H4 (cell line): ENCODE measurements around the gene WDR43. TPM values are rescaled to one million over a fixed set of nuclear protein-coding genes. Genes with fewer than 3 reads are reported as not detected.
"Not testable (repeated sequence)": the region's sequence is repeated elsewhere in the genome, so short reads cannot be mapped to it uniquely, and the experiment has no call there.

Experiments used
- DNase-seq: peaks from one replicate; pipeline ENCODE4 v3.0.0-alpha.2; 2015; ENCODE audit warnings: low spot score
- total RNA-seq: library from RNA; depleted of rRNA; stranded (reverse); fragments of >200 nt; shearing (Covaris generic); gene quantifications from 2 replicates; pipeline ENCODE4 v1.2.3, GENCODE V29; 2014

WDR43 gene
- total RNA-seq, 1 experiment from 2014 or later = 53.2 TPM

DNA sequence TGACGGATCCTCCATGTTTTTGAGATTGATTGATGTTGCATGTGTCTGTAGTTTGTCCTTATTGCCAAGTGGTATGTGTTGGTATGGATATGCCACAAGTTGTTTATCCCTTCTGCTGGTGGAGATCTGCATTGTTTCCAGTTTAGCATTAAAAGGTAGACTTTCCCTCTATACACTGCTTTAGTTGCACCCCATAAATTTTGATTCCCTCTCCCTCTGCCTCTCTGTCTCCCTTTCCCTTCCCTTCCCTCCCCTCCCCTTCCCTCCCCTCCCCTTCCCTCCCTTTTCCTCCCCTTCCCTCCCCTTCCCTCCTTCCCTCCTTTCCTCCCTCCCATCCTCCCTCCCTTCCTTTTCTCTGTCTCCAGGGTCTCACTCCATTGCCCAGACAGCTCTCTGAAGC lies 68.0 kb downstream of the WDR43 start:
- no peak for DNase-seq

DNA sequence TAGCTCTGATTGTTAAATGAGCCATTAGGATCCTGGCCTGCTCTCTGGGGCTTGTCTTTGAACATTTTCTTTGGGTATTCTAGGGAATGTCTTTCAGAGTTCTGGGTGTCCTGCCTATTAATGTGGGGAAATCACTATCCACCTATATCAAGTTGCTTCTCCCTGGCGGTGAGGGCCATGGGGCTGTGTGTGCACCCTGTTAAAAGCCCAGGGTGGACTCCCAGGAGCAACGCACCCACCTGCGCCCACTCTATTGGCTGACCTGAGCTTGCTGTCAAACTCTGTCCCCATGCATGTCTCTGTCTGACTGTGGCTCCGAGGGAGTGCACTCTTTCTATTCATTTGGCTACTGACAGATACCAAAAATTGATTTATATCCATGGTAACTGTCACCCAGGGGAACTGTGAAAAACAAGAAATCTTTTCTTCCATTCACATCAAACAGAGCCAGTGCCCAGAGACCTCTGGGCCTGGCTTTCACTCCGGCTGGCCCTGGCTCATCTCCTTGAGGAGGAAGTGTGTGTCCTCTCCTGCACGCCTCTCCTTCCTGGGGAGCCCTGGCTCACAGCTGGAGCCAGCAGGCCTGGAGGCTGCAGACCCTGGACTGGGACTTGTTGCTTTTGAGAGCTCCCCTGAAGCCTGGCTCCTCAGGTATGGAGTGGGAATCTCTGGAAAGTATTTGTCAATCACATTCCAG lies 76.1 kb downstream of the WDR43 start:
- DNase-seq = no peak

DNA sequence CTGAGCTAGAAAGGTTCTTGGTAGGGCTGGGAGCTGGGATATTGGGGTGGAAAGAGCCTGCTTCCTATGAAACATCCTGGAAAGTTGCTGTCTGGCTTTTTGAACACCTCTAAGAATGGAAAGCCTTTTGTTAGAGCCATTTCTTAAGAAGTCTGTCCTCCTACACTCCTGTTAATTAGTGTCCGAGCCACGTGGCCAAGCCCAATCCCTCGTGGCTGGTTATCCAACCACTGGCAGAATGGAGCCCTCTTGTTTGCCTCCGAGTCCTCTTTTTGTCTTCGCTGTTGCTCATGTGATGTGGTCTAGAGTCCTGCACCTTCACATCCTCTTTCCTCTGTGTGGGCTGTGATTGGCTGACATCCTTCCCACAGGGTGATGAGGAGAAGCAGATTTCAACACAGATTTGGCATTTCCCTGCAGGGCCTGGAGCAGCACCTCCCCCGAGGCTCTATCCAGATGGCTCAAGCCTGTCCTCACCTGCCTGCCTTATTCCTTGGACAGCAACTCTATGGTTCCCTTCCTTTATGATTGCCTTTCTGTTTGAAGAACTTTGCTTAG lies 78.4 kb downstream of the WDR43 start:
- DNase-seq = no peak

DNA sequence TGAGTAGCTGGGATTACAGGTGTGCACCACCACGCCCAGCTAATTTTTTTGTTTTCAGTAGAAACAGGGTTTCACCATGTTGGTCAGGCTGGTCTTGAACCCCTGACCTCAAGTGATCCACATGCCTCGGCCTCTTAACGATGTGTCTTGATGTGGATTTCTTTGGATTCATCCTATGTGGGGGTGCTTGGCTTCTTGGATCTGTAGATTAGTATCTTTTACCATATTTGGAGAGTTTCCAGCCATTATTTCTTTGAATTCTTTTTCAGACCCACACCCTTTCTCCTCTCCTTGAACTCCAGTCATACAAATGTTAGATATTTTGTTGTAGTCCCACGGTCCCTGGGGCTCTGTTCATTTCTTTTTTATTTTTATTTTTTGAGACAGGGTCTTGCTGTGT lies 79.8 kb downstream of the WDR43 start:
- DNase-seq = no peak

DNA sequence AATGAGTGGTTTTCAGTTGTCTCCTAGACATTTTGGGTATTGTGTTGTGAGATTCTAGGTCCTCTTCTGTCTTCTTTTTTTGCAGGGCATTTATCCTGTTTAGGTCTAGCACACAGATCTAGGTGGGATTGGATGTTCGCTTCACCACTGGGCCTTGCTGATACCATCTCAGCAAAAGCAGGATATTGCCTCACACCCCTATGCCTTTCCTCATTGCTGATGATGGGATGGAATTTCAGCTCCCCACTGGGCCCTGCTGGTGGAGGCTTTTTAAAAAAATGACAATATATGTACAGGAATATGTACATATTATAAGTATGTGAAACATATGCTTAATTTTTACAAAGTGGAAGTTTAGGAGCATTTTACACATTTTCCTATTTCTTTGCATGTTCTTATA lies 81.2 kb downstream of the WDR43 start:
- no peak for DNase-seq

DNA sequence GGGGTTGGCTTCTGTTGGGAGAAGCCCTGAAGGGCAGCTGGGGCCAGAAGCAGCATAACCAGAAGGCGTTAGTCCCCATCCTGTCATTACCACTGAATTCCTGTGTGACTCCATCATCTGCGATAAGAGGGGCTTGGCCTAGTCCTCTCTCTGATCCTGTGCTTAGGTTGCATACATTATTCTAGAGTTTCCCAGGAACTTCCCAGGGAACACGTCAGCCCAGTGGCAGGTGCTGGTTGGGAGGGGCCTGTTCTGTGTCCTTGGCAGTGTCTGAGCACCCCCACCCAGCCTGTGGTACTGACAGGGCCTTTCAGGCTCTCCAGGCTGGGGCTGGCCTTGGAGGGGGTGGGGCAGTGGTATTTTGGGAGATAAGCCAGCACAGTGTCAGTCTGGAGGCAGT lies 82.1 kb downstream of the WDR43 start:
- DNase-seq = peak; percentile 49

DNA sequence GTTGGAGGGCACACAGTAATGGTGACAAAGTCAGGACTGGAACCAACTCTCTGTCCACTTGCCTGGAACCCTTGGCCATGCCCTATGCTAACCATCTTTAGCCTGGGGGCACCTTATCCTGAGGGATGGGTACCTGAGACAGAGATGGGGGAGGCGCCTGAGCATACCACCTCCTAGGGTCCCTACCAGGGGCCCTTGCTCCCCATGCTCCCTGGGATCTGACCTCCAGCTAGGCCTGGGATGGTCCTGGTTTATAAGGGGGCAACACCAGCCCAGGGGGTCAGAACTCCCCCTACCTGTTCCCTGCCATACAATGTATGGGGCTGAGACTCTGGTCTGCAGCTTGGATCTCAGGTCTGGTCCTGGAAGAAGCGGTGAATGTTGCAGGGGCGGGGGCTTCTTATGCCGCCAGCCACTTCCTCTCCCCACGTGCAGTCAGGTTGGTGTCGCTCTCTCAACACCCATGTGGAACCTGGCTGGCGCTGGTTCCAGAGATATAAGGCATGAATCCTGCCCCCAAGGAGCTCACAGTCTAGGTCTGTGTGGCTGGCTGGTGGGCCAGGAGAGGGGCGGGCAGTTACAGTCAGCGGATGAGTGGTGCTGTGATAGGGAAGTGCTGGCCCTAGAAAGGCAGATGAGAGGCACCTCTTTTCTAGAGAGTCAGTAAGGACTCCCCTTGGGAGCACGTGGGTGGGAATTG lies 82.9 kb downstream of the WDR43 start:
- no peak for DNase-seq

DNA sequence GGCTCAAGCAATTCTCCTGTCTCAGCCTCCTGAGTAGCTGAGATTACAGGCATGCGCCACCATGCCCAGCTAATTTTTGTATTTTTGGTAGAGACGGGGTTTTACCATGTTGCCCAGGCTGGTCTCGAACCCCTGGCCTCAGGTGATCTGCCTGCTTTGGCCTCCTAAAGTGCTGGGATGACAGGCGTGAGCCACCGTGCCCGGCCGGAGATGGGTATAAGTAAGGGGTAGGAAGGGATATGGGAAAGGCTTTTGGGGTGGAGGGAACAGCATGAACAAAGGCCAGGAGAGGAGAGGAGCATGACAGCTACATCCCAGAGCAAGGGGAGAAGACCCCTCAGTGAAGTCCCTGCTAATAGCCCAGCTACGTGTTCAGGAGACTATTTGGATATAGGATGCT lies 83.5 kb downstream of the WDR43 start:
- DNase-seq = not testable (repeated sequence)

DNA sequence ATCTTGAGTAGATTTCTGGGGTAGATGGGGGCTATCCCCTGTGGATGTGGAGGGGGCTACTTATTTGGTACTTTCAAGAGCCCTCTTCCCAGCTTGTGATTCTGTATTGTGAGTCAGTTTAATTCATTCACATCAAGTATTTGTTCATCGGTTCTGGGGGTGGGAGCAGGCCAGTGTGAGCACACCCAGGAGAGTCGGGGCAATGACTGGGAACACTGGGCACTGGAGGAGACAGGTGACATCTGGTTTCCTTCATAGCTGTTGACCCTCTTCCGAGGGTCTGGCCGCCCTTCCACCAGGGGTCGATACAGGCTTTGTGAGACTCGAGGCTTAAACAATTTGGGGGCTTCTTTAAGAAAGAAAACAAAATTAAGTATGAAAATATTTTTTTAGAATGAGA lies 84.1 kb downstream of the WDR43 start:
- no peak for DNase-seq

DNA sequence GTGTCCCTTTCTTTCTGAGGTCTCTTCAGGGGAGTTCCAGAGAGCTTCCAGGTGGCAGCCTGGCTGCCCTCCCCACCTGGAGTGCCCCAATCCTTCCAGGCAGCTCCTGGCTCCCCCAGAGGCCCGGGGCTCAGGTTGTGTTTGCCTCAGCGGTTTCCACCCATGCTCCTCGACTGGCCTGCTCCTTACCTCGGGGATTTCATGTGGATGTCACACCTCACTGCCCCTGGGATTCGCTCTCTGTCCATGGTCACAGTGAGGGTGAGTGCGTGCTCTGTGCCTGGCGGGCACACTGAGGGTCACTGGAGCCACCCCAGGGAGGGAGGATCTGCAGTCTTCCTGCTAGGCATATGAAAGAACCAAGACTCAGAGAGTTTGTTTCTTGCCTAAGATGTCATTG lies 84.6 kb downstream of the WDR43 start:
- no peak for DNase-seq

DNA sequence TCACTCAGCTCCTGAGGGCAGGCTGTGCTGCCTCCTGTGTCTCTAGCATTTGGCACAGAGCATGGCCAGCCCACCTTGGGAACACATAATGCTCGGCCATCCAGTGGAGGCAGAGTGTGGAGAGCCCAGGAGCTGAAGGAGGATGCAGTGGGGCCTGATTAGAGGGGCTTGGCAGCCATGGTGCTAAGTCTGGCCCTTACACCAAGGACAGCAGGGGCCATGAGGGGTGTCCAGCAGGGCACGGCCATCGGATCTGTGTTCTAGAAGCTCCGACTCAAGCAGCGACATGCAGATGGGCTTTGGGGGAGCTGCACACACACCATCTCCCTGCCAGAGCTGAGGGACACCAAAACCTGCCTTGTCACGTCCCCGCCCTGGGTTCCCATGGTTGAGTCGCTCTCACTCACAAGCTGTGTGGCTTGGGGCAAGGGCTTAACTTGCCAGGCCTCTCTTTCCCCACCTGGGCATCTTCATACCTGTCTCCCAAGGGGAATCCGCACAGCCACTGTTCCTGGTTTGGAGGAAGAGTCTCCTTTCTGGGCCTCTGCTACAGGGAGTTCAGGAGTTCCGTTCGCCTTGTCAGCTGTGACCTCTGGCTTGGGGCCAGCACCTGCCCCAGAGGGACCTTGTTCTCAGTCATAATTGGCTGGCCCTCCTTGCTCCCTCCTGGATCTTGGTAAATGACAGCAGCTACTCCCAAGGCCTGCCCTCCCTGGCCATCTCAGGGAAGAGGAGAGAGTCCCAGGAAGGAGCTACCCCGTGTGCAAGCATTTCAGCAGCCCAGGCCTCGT lies 85.3 kb downstream of the WDR43 start:
- DNase-seq = no peak

DNA sequence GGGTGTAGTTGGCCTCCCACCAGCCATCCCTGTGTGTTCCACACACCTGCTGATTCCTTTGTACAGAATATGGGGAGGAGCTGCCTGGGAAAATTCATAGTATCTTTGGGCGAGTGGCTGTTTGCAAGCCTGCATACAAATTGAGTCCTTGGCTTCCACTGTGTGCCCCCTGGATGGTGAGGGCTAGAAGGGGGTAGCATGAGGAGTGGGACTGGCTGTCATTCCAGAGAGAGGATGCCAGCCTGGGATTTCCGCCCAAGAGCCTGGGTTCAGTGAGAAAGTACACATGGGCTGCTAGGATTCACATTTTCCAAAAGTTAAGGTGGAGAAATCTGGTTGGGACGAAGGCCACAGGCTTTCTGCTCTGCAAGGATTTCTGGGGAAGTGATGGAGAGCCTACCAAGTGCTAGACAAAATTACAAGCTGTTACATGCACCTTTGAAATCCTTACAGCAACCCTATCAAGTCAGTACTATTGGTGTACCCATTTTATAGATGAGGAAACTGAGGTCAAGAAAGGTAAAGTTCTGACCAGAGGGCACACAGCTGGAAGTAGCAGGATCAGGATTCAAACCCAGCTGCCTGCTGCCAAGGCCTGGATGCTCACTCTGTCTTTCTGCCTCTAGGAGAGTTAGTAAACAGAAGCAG lies 86.0 kb downstream of the WDR43 start:
- no peak for DNase-seq

DNA sequence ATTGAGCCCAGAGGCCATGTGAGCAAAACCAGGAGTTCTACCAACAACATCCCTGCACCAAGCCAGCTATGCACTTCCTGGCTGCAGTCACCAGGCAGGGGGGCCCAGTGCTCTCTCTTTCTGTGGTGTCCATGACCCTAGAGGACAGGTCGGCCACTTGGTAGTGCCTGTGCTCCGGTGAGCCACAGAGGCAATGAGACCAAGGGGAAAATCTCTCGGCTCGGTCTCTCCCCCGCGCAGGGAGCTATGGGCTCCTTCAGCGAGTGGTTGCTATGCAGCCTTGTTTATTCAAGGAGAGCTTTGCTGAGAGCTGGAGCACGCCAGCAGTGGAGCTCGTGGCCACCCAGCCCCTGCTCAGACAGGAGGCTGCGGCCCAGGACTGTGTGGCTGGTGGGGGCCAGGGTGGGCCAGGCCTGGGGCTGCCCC lies 86.6 kb downstream of the WDR43 start, which contains the start of gene TOGARAM2:
Gene TOGARAM2, plus strand, starts transcription at position 283 of the 426 bp plus-strand sequence. CDS start 13,537 bp downstream, outside the sequence.
- no peak for DNase-seq

DNA sequence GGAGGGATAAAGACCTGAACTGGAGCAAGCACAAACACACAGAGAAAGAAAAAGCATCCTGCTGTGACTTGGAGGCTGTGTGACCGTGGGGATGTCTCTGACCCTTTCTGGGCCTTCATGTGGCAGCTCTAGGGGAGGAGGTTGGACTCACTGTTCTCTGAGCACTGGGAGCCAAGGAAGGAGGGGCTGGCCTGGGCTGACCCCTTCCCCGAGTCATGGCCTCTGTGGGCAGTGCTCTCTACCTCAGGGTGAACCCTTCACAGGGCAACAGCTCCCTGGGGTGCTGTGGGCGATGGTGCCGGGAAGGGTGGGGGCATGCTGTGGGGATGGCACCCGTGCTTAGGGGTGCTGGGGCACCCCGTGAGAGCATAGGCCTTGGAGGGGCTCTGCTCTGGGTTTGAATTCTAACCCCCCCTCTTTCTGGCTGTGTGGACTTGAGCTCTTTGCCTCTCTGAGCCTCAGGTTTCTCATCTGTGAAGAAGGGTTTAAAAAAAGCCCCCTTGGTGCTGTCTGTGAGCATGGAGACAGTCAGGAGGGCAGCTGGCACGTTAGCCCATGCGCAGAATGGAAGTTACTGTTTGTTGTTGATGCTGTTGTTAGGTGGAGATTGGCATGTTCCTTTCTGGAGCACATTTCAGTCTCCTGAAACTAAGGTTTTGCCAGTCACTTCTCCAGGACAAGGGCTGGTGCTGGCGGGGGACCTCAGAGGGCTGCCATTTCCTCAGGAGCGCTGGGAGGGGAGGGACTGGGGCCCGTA lies 87.3 kb downstream of the WDR43 start:
- DNase-seq = no peak

DNA sequence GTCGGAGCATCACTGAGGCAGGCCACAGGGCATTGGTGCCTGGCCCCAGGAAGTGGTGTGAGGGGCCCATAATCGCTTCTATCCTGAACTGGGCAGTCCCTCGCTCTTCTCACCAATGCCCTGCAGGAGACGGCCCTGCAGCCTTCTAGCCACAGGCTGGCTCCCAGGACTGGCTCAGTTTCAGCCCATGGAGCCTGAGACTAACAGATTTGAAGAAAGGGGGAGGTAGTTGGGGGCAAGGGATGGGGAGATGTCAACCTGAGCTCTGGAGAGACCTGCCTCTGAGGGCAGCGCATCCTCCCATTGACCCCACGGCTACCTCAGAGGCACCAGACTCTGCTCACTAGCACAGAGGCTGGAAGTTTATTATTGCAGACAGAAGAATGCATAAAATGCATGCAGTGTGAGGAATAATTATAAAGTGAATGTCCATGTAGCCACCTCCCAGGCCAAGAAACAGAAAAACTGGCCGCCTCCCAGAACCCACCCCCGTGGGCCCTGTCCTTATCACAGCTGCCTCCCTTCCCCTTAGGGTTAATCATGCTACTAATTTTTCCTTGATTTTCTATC lies 88.0 kb downstream of the WDR43 start:
- no peak for DNase-seq

DNA sequence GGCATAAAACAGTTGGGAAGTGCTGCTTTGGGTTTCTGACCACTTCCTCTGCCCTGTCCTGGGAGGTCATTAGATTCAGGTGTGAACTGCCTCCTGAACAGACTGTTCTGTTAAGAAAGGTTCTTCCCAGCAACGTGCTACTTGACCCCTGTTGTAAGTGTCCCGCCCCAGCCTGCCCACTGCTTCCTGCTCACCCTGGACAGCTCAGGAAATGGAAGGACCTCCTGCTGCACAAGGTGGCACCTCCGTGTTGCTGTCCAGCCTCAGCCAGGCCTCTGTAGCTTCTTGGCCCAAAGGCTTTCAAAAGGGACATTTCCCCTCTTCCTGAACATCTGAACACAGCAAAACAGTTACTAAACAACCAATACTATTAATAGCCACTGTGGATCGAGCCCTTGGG lies 92.0 kb downstream of the WDR43 start:
- DNase-seq = no peak

DNA sequence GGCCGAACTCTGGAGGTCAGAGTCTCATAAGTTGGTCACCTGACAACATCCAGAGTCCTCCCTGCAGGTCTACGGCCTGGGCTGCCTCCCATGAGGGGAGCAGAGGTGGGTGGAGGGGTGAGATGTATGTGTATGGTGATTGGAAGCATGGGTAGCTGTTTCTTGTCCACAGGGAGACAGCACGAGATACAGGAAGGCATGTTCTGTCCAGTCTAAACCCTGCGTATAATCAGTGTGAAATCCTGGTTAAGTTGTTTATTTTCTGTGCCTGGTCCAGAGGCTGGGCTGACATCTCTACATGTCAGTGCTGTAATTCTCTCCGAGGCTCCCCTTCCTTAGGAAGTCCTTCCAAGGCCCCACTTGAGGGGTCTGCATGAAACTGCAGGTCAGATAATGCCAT lies 95.5 kb downstream of the WDR43 start:
- DNase-seq = no peak

DNA sequence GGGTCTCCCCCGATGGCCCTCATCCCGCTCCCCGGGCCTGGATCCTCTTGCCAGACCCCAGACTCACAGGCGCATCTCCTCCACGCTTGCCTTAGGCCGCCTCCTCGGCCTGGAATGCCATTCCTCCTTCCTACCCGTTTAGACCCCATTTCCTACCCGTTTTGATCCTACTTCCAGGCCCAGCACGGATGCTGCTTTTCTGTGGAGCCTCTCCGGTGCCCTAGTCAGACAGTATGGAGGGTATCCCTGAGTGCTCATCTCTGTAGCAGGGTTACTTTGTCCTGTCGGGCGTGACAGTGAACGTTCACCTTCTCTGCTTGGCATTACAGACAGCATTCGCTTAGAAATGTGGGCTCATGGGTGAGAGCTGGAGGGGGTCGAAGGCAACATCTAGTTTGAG lies 96.0 kb downstream of the WDR43 start:
- DNase-seq = no peak

DNA sequence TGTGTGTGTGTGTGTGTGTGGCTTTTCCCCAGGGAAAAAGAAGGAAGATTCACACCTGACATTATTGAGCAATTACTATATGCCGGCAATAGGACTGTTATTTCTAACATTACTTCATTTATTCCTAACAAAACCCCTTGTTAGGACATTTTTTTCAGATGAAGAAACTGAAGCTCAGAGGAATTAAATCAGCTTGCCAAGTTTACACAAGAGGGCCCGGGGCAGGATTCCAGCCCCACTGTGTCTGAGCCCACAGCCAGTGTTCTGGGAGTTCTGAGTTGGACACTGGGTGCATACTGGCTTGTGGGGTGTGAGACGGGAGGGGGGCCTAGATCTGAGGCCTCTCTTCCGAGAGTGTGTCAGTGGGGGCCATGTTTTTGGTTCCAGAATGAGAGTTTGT lies 96.6 kb downstream of the WDR43 start:
- no peak for DNase-seq

DNA sequence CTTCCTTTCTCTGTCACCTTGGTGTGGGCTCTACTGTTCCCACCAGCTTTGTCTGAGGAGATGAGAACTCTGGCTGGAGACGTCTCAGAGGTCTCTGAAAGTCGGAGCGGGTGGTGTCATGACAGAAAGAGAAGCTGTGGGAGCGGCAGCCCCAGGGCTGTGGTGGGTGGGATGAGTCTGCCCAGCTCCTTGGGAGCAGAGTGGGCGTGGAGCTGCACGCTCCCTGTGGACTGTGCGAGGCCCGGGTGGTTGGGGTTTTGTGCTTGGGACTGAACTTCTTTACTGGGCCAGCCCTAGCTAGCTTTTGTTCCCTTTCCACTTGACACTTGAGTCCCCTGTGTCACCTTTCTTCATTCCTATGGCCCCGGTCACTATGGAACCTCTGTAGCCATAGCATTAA lies 97.0 kb downstream of the WDR43 start:
- no peak for DNase-seq
